SH-SY5Y (cell line): Measurements from ENCODE around the gene PRPH2.

ENCODE experiments used
- GATA2 ChIP-seq: IDR thresholded peaks from 2 replicates; pipeline ENCODE4 v1.6.1; 2011; ENCODE audit warnings: mild to moderate bottlenecking, low read depth, low read length
- GATA3 ChIP-seq: IDR thresholded peaks from 2 replicates; pipeline ENCODE4 v1.6.1; 2011; ENCODE audit warnings: low read depth, mild to moderate bottlenecking, low read length, moderate library complexity

DNA sequence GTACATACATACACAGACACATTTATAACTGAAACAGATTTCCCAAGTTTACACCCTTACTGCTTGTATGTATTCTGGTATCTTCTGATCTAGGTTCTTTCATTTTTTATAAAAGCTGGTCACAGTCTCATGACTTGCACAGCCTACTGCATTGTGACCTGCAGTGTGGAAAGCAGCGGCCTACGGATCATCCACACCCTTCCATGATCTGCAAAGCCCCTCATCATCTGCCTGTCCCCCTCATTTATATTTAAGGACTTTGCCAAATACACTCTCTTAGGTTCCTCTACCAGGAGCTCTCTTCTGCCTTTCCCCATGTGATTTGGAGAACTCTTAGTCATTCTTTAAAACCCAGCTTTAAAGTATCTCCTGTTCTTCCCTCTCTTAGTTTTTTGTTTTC lies 47.4 kb upstream of the PRPH2 start:
- TF ChIP-seq GATA3 (no peak), GATA2 (no peak)
